ENCODE results near the gene PIK3AP1.

The PIK3AP1 gene

GRCh38 chr10:96638120-96638519 is 82.2 kb downstream of the PIK3AP1 start:
- DNase-seq: no peak

GRCh38 chr10:96637709-96638108 is 82.6 kb downstream of the PIK3AP1 start:
- Histone ChIP-seq H3K27me3 (replicated peaks; ENCODE audit: insufficient read depth, low read length) (no peaks in the 10 kb centered on the region), H3K27ac (ENCODE audit: low read length) (no peak overlapping the region), H3K9ac (ENCODE audit: low read length) (no peak overlapping the region), H3K9me2 (replicated peaks; ENCODE audit: insufficient read depth, low read length) (no peaks in the 10 kb centered on the region), H3F3A (ENCODE audit: insufficient read depth, low read length) (no peaks in the 10 kb centered on the region), H3K4me2 (ENCODE audit: low read depth, low read length) (no peak overlapping the region), H3K79me2 (ENCODE audit: low read length) (no peaks in the 10 kb centered on the region), H3K36me3 (replicated peaks; ENCODE audit: insufficient read depth, low read length) (no peaks in the 10 kb centered on the region), H4K20me1 (ENCODE audit: insufficient read depth, low read length) (no peaks in the 10 kb centered on the region), H3K9me3 (replicated peaks; ENCODE audit: insufficient read depth, low read length) (no peaks in the 10 kb centered on the region), H2AFZ (ENCODE audit: low read length) (no peak overlapping the region), H3K4me3 (ENCODE audit: low read length) (no peak overlapping the region), H3K4me1 (ENCODE audit: low read length) (peaks cover 6% of the 10 kb centered on the region)
- no peak for TF ChIP-seq EZH2 (optimal IDR thresholded peaks at IDR 0.05; ENCODE audit: low read depth, low read length)
- no peak for DNase-seq

More at GRCh38 chr10:96638120-96638519, 82.2 kb downstream of the PIK3AP1 start:
- Histone ChIP-seq H3K4me3 (ENCODE audit: low read length) (no peak overlapping the region), H2AFZ (ENCODE audit: low read length) (no peak overlapping the region), H3K79me2 (ENCODE audit: low read length) (no peaks in the 10 kb centered on the region), H3K9me3 (replicated peaks; ENCODE audit: insufficient read depth, low read length) (no peaks in the 10 kb centered on the region), H3F3A (ENCODE audit: insufficient read depth, low read length) (no peaks in the 10 kb centered on the region), H3K4me2 (ENCODE audit: low read depth, low read length) (no peak overlapping the region), H3K27me3 (replicated peaks; ENCODE audit: insufficient read depth, low read length) (no peaks in the 10 kb centered on the region), H3K27ac (ENCODE audit: low read length) (no peak overlapping the region), H3K36me3 (replicated peaks; ENCODE audit: insufficient read depth, low read length) (no peaks in the 10 kb centered on the region), H4K20me1 (ENCODE audit: insufficient read depth, low read length) (no peaks in the 10 kb centered on the region), H3K9ac (ENCODE audit: low read length) (no peak overlapping the region), H3K4me1 (ENCODE audit: low read length) (peaks cover 6% of the 10 kb centered on the region), H3K9me2 (replicated peaks; ENCODE audit: insufficient read depth, low read length) (no peaks in the 10 kb centered on the region)
- no peak for TF ChIP-seq EZH2phosphoT487 (IDR thresholded peaks at IDR 0.05; ENCODE audit: low read length)
- no peak for TF ChIP-seq CTCF (IDR thresholded peaks at IDR 0.05; ENCODE audit: low read length)
- TF ChIP-seq EZH2 (optimal IDR thresholded peaks at IDR 0.05; ENCODE audit: low read depth, low read length): no peak

- DNase-seq: no peak
- H3K27ac ChIP-seq (ENCODE audit: low read length): no peak overlapping the region
- TF ChIP-seq EZH2phosphoT487 (IDR thresholded peaks at IDR 0.05; ENCODE audit: low read length): no peak
- no peak for TF ChIP-seq EZH2 (optimal IDR thresholded peaks at IDR 0.05; ENCODE audit: low read depth, low read length)
- TF ChIP-seq CTCF (IDR thresholded peaks at IDR 0.05; ENCODE audit: low read length): no peak
- no peaks in the 10 kb centered on the region for H3K9me2 ChIP-seq (replicated peaks; ENCODE audit: insufficient read depth, low read length)
- H3F3A ChIP-seq (ENCODE audit: insufficient read depth, low read length): no peaks in the 10 kb centered on the region
- no peaks in the 10 kb centered on the region for H3K36me3 ChIP-seq (replicated peaks; ENCODE audit: insufficient read depth, low read length)
- no peak overlapping the region for H3K9ac ChIP-seq (ENCODE audit: low read length)
- H3K9me3 ChIP-seq (replicated peaks; ENCODE audit: insufficient read depth, low read length): no peaks in the 10 kb centered on the region
- H2AFZ ChIP-seq (ENCODE audit: low read length): no peak overlapping the region
- no peak overlapping the region for H3K4me3 ChIP-seq (ENCODE audit: low read length)
- no peak overlapping the region for H3K4me2 ChIP-seq (ENCODE audit: low read depth, low read length)
- peaks cover 6% of the 10 kb centered on the region for H3K4me1 ChIP-seq (ENCODE audit: low read length)
- no peaks in the 10 kb centered on the region for H3K79me2 ChIP-seq (ENCODE audit: low read length)
- no peaks in the 10 kb centered on the region for H4K20me1 ChIP-seq (ENCODE audit: insufficient read depth, low read length)
- no peaks in the 10 kb centered on the region for H3K27me3 ChIP-seq (replicated peaks; ENCODE audit: insufficient read depth, low read length)
These were observed 83.8 kb downstream of the PIK3AP1 start for GRCh38 chr10:96636551-96636950.

GRCh38 chr10:96632974-96633710 is 87.2 kb downstream of the PIK3AP1 start:
- Histone ChIP-seq H3F3A (ENCODE audit: insufficient read depth, low read length) (no peaks in the 10 kb centered on the region), H3K27ac (ENCODE audit: low read length) (no peak overlapping the region), H3K36me3 (replicated peaks; ENCODE audit: insufficient read depth, low read length) (no peaks in the 10 kb centered on the region), H3K9ac (ENCODE audit: low read length) (no peak overlapping the region), H3K4me2 (ENCODE audit: low read depth, low read length) (no peak overlapping the region), H3K79me2 (ENCODE audit: low read length) (no peaks in the 10 kb centered on the region), H4K20me1 (ENCODE audit: insufficient read depth, low read length) (no peaks in the 10 kb centered on the region), H2AFZ (ENCODE audit: low read length) (no peak overlapping the region), H3K27me3 (replicated peaks; ENCODE audit: insufficient read depth, low read length) (no peaks in the 10 kb centered on the region), H3K4me1 (ENCODE audit: low read length) (peaks cover 6% of the 10 kb centered on the region), H3K9me3 (replicated peaks; ENCODE audit: insufficient read depth, low read length) (no peaks in the 10 kb centered on the region), H3K4me3 (ENCODE audit: low read length) (no peak overlapping the region), H3K9me2 (replicated peaks; ENCODE audit: insufficient read depth, low read length) (no peaks in the 10 kb centered on the region)
- no peak for DNase-seq
- TF ChIP-seq EZH2 (optimal IDR thresholded peaks at IDR 0.05; ENCODE audit: low read depth, low read length): no peak
